A549 treated with CORT108297 at 1 μM for 4 hours (cell line): ENCODE results near the gene MTF1. TPM values are rescaled to one million over a fixed set of nuclear protein-coding genes. Genes with fewer than 3 reads are reported as not detected.

Source experiments
- total RNA-seq: library from RNA; stranded (reverse); fragments of 200-300 nt; extraction: Qiagen RNA extraction; gene quantifications from 5 replicates; pipeline ENCODE4 v1.2.3, GENCODE V29; 2022

Gene MTF1
- total RNA-seq, result 3.9 to 5.4 TPM (median 4.2 TPM) in 5 replicates

DNA sequence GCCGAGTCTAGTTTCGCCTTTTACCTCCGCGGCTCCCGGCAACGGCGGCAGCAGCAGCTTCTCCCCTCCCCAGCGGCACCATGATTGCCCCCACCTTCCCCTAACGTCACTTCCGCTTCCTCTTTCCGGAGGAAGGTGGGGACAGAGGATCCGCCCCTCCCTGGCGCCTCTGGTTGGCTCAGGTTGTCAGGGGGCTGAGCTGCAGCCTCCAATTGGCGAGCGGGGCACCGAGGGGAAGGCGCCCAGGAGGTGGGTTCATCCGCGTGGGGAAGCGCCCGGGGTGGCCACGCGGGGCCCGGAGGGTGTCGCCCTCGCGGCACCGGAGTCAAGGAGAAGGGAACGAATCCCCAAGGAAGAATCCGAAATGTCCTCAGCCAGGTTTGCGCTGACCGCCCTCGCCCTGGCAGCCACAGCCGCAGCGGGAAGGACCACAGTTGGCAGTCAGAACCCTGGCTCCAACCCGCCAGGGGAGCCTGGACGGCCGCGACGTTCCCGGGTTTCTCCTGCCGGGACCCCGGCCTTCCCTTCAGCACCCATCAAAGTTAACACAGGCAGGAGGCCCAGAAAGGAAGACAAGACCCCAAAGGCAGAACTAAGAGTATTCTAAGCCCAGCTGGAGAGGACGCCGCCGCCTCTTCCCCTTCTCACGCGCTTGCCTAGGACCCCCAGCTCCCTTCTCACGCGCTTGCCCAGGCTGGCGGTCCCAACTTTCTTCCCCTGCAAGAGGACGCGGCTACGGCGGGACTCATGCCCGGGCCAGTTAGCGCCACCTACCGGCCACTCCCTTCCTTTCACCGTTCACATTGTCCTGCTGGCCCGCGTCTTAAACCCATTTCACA lies at the start of gene MTF1:
Gene MTF1, minus strand, starts transcription at position 86 of the 839 bp plus-strand sequence. CDS start 1,934 bp downstream, outside the sequence.

DNA sequence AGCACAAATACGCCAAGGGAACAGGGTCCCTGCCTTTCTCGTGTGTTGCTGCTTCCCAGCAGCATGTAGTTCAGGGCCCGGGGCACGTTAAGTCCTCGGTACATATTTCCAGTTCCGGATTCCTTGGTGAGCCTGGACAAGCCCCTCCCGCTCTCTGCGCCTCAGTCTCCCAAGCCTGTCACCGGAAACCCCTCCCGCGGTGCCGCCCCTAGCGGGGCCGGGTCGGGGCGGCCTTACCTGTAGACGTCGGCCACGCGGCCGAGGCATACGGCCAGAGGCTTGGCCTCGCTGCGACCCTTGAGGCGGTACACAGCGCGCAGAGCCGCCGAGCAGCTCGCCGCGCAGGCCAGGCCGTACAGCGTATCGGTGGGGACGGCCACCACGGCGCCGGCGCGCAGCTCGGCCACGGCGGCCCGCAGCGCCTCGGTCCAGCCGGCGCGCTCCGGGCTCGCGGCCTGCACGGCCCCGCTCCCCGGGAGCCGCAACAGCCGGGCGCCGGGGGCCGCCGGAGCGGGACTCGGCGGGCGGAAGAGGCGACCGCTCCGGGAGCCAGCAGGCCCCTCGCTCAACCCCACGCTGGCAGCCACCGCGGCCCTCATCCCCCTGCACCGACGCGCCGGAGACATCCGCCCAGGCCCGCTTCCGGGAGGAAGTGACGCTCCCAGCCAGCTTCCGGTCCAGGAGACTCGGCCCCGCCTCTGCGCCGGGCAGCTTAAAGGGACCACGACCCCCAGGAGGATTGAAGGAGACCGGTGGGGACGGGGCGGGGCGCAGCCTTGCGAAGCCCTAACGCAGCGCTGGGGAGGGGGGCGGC lies 51.6 kb downstream of the MTF1 start, which contains the start of the genes C1orf122 and YRDC:
Gene C1orf122, plus strand, starts transcription at position 236 of the 814 bp plus-strand sequence. CDS start 615 bp downstream, outside the sequence.
Gene YRDC, minus strand, starts transcription at position 654 of the 814 bp plus-strand sequence. Its CDS starts 28 bp downstream, at position 626.

DNA sequence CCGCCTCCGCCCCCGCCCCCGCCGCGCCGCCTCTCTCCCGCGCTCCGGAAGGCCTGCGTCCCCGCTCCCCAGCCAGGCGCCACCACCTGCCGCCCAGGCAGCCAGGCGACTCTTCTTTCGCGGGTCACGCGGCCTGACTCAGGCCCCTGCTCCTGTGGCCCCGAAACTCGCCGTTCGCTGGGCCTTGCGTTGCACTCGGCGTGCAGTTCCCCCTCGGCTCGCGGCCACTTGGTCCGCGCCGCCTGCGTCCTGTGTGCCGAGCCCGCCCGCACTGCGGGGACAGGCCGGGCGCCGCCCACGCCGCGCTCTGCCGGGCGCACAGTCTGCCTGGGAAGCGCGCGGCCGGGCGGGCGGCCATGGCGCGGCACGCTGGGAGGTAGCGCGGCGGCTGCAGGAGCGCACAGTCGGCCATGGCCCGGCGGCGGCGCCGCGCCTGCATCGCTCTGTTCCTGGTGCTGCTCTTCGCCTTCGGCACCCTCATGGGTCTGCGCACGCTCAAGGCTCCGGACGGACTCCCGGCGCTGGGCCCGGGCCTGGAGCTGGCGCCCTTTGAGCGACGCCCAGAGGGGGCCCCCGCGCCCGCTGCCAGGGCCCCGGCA lies 65.5 kb downstream of the MTF1 start, which contains the start of gene MANEAL:
Gene MANEAL, plus strand, starts transcription at position 75 of the 599 bp plus-strand sequence. Its CDS starts 336 bp downstream, at position 411.

DNA sequence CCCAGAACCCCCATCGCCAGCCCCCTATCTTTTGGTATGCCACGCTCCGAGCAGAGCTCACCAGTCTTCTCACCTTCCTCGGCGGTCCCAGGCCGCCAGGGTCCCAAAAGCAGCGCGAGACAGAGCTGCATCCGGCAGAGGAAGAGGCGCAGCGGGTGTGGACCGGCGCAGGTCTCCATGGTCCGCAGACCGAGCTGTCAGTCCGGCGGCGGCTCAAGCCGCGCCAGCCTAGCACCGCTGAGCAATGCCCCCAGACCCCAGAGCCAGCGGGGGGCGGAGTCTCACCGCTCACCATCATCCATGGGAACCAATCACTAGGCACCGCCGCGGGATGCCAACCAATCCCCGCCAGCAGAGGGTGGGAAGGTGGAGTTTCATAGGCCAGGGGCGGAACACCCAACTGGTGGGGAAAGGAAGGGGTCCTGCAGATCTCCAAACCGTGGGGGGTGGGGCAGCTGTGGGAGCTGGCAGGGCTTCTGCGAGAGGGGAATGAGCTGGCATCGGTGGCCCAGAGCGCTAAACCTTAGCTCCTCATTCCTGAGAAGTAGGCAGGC lies 94.4 kb downstream of the MTF1 start, which contains the start of gene EPHA10:
Gene EPHA10, minus strand, starts transcription at position 233 of the 554 bp plus-strand sequence. Its CDS starts 54 bp downstream, at position 179.

Other genes starting within 250 kb of the MTF1 start
- 0.09 to 0.16 TPM (median 0.10 TPM) in 5 replicates for gene RSPO1, start 224.7 kb downstream of the MTF1 start, total RNA-seq
- gene CDCA8, start 167.1 kb downstream of the MTF1 start, total RNA-seq, result 45.8 to 49.2 TPM (median 46.8 TPM) in 5 replicates
- gene EPHA10, start 94.5 kb downstream of the MTF1 start, total RNA-seq, result 0.63 to 0.91 TPM (median 0.83 TPM) in 5 replicates
- gene MANEAL, start 65.7 kb downstream of the MTF1 start, total RNA-seq, result 20.4 to 27.1 TPM (median 26.2 TPM) in 5 replicates
- gene C1orf122, start 51.8 kb downstream of the MTF1 start, total RNA-seq, result 32.2 to 68.6 TPM (median 56.5 TPM) in 5 replicates
- 14.4 to 19.8 TPM (median 18.5 TPM) in 5 replicates for gene YRDC, start 51.4 kb downstream of the MTF1 start, total RNA-seq
- gene INPP5B, start 87.5 kb upstream of the MTF1 start, total RNA-seq, result 3.9 to 5.4 TPM (median 4.5 TPM) in 5 replicates
- gene SF3A3, start 130.4 kb upstream of the MTF1 start, total RNA-seq, result 50.9 to 100 TPM (median 54.3 TPM) in 5 replicates
- 7.3 to 9.0 TPM (median 8.7 TPM) in 5 replicates for gene FHL3, start 145.9 kb upstream of the MTF1 start, total RNA-seq
- 39.1 to 77.3 TPM (median 42.9 TPM) in 5 replicates for gene UTP11, start 153.1 kb upstream of the MTF1 start, total RNA-seq
- not detected in 5 replicates for gene POU3F1, start 187.2 kb upstream of the MTF1 start, total RNA-seq